ENCODE measurements around the gene PIK3R3. TPM values are rescaled to one million over a fixed set of nuclear protein-coding genes. Genes with fewer than 3 reads are reported as not detected.

Gene PIK3R3
- total RNA-seq, 1 experiment from 2014 or later, result 12.4 TPM

GRCh38 chr1:46039571-46040052 is 92.8 kb downstream of the PIK3R3 start:
- peaks cover 16% of the 10 kb centered on the region in 2 experiments for H3K4me1 Mint-ChIP-seq
- no peaks in the 10 kb centered on the region for H4K20me1 ChIP-seq (ENCODE audit: control insufficient read depth, insufficient read depth, insufficient read length)
- H3K56ac ChIP-seq (ENCODE audit: insufficient read length, low read depth, low read length), result no peak overlapping the region
- H3K14ac ChIP-seq (ENCODE audit: insufficient read depth, low read length), result no peak overlapping the region
- H3K4me1 ChIP-seq (ENCODE audit: insufficient read depth, low read length), result peaks cover 7% of the 10 kb centered on the region
- no peak overlapping the region for H2BK5ac ChIP-seq (ENCODE audit: insufficient read length, low read length)
- H2BK120ac ChIP-seq (ENCODE audit: low read depth, low read length, poor library complexity, severe bottlenecking), result no peak overlapping the region
- H3K23ac ChIP-seq (ENCODE audit: insufficient read length, low read depth, low read length), result no peak overlapping the region
- no peak overlapping the region for H4K91ac ChIP-seq (ENCODE audit: insufficient read length, low read depth, low read length)
- no peak overlapping the region for H2BK20ac ChIP-seq (ENCODE audit: low read depth, low read length, poor library complexity, severe bottlenecking)
- no peak overlapping the region for H3K4me2 ChIP-seq (ENCODE audit: insufficient read depth, insufficient read length, low read length)
- no peak overlapping the region for H3K18ac ChIP-seq (ENCODE audit: insufficient read length, low read depth, low read length)
- H3K9me3 Mint-ChIP-seq, result no peaks in the 10 kb centered on the region
- H2AFZ ChIP-seq (ENCODE audit: low read length), result no peak overlapping the region
- no peaks in the 10 kb centered on the region for H3K79me2 ChIP-seq (ENCODE audit: insufficient read depth, low read length)
- H3K9ac ChIP-seq (ENCODE audit: extremely low read depth, insufficient read length, low read length), result no peak overlapping the region
- no peak for TF ChIP-seq CTCF (conservative IDR thresholded peaks at IDR 0.05)
- no peak overlapping the region for H4K5ac ChIP-seq (ENCODE audit: insufficient read length, low read depth, low read length)
- no peaks in the 10 kb centered on the region for H3K79me1 ChIP-seq (ENCODE audit: insufficient read depth, low read depth, low read length, poor library complexity, severe bottlenecking)
- H3K27me3 ChIP-seq (ENCODE audit: insufficient read depth, low read length), result no peaks in the 10 kb centered on the region
- no peaks in the 10 kb centered on the region for H3K23me2 ChIP-seq (ENCODE audit: insufficient read length, low read depth, low read length, poor library complexity, severe bottlenecking)
- no peak overlapping the region for H2BK12ac ChIP-seq (ENCODE audit: insufficient read length, low read depth, low read length)
- H2AK5ac ChIP-seq (ENCODE audit: insufficient read length, low read length), result no peak overlapping the region
- peaks cover 3 to 17% (median 16%) of the 10 kb centered on the region in 3 experiments; a peak in 6 of 7 replicates for H3K36me3 Mint-ChIP-seq (ENCODE audit: insufficient read depth in 1 of 3, low read depth in 3 of 3)
- DNase-seq, result no peak
- peaks cover 13% of the 10 kb centered on the region for H3K27me3 Mint-ChIP-seq (ENCODE audit: low read depth)
- no peak overlapping the region for H4K8ac ChIP-seq (replicated peaks; ENCODE audit: insufficient read length, low read depth, low read length)
- no peak overlapping the region for H3K4me3 Mint-ChIP-seq
- no peak overlapping the region for H3K4ac ChIP-seq (ENCODE audit: low read depth, low read length)
- H3T11ph ChIP-seq (ENCODE audit: low read length), result no peak overlapping the region
- no peak overlapping the region for H3K27ac ChIP-seq (ENCODE audit: insufficient read length, low read depth, low read length)
- no CpG with 5 or more reads among the region's 4 CpGs for WGBS (ENCODE audit: extremely low coverage, insufficient read length, low lambda C conversion rate)
- H2BK15ac ChIP-seq (ENCODE audit: low read depth, low read length), result no peak overlapping the region
- H3K27ac Mint-ChIP-seq, result no peak overlapping the region
- H3K9me3 ChIP-seq (ENCODE audit: control insufficient read depth, low read depth, low read length), result no peaks in the 10 kb centered on the region

All from H9 (cell line).